DND-41 (cell line): ENCODE data around the gene HSPBAP1.

Source experiments
- ATAC-seq: fragments of 200-7000 bp; cut with Tn5 transposase; 3 replicates; pipeline ENCODE4 v1.9.1; 2021; ENCODE audit warnings: low read depth; ENCODE audit not compliant: insufficient read depth
- DNase-seq: peaks from one replicate; pipeline ENCODE4 v3.0.0-alpha.2; 2020
- H2AFZ ChIP-seq: 2 replicates; pipeline ENCODE4 v1.6.0; 2012; ENCODE audit warnings: low read depth, low read length
- H3K27ac ChIP-seq: 2 replicates; pipeline ENCODE4 v1.5.1; 2012; ENCODE audit warnings: low read length, inconsistent platforms
- H3K27me3 ChIP-seq: fragments of 200-600 bp; sonication (generic); 2 replicates; pipeline ENCODE4 v1.6.0; 2012; ENCODE audit warnings: low read length, mild to moderate bottlenecking, inconsistent platforms; ENCODE audit not compliant: insufficient read depth, poor library complexity
- H3K36me3 ChIP-seq: 2 replicates; pipeline ENCODE4 v1.5.1; 2012; ENCODE audit warnings: low read length, inconsistent platforms; ENCODE audit not compliant: insufficient read depth
- H3K4me1 ChIP-seq: 2 replicates; pipeline ENCODE4 v1.5.1; 2012; ENCODE audit warnings: mild to moderate bottlenecking, low read length; ENCODE audit not compliant: insufficient read depth
- H3K4me2 ChIP-seq: 2 replicates; pipeline ENCODE4 v1.6.0; 2012; ENCODE audit warnings: mild to moderate bottlenecking, moderate library complexity, low read length, inconsistent platforms; ENCODE audit not compliant: insufficient read depth
- H3K4me3 ChIP-seq, 2 experiments: fragments of 200-600 bp in 1 of 2; shearing (Covaris generic) in 1 of 2; 2 replicates each; pipeline ENCODE4 v1.5.1; 2012 to 2016; ENCODE audit warnings: inconsistent platforms in 2 of 2, low read length in 2 of 2, mild to moderate bottlenecking in 2 of 2, low read depth in 1 of 2, moderate library complexity in 1 of 2
- H3K79me2 ChIP-seq: 2 replicates; pipeline ENCODE4 v1.6.0; 2012; ENCODE audit warnings: low read length, inconsistent platforms; ENCODE audit not compliant: insufficient read depth
- H3K9ac ChIP-seq: 2 replicates; pipeline ENCODE4 v1.6.0; 2012; ENCODE audit warnings: low read depth, mild to moderate bottlenecking, inconsistent platforms, low read length, moderate library complexity
- H3K9me3 ChIP-seq: 2 replicates; pipeline ENCODE4 v1.5.1; 2012; ENCODE audit warnings: low read length, moderate library complexity, mild to moderate bottlenecking, inconsistent platforms; ENCODE audit not compliant: insufficient read depth, severe bottlenecking
- H4K20me1 ChIP-seq: 2 replicates; pipeline ENCODE4 v1.6.0; 2012; ENCODE audit warnings: low read length; ENCODE audit not compliant: insufficient read depth
- EZH2 ChIP-seq: IDR thresholded peaks from 3 replicates; pipeline ENCODE4 v1.6.1; 2012; ENCODE audit warnings: borderline replicate concordance, low read depth, mild to moderate bottlenecking, moderate library complexity, low read length, inconsistent platforms; ENCODE audit not compliant: severe bottlenecking
- TF ChIP-seq, protein P1 (sequence below): IDR thresholded peaks from 2 replicates; pipeline ENCODE4 v1.5.1; 2012; ENCODE audit warnings: borderline replicate concordance, low read length, moderate library complexity, mild to moderate bottlenecking; ENCODE audit not compliant: poor library complexity, severe bottlenecking; ENCODE audit errors: extremely low read depth

Gene HSPBAP1

DNA sequence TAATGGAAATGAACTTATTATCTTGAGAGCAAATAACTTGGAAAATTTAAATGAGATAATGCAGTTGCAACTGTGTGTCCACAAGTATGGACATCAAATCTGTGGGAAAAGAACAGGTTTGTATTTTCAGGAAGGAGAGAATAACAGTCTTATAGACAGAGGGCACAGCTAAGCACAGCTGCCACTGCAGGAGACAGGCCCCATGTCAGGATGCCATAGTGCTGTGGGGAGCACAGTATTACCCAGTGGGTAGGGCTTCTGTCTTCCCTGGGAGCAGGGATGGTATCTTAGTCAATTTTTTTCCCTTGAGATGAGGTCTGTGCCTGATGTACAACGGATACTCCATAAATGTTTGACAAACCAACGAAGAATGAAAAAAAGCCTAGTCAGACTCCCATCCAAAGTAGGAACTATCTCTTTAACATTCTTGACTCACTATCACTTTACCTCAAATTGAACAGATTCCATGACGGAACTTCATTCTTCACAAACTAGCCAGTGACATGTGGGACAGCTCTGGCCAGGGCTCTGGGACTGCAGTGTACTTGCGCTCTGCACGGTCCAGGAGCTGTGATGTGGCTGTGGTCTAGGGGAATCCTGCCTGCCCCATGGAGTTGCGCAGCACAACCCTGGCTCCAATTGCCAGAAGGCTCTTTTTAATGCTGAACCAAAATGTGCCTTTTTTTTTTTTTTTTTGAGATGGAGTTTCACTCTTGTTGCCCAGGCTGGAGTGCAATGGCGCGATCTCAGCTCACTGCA, 64.7 kb downstream of the HSPBAP1 start:
- H4K20me1 ChIP-seq, result no peaks in the 10 kb centered on the region
- no peaks in the 10 kb centered on the region for H3K27me3 ChIP-seq
- H3K27ac ChIP-seq, result no peak overlapping the region
- no peak overlapping the region for H2AFZ ChIP-seq
- H3K36me3 ChIP-seq, result peaks cover 24% of the 10 kb centered on the region
- H3K9ac ChIP-seq, result no peak overlapping the region
- H3K4me1 ChIP-seq, result no peaks in the 10 kb centered on the region
- TF ChIP-seq, protein P1, sequence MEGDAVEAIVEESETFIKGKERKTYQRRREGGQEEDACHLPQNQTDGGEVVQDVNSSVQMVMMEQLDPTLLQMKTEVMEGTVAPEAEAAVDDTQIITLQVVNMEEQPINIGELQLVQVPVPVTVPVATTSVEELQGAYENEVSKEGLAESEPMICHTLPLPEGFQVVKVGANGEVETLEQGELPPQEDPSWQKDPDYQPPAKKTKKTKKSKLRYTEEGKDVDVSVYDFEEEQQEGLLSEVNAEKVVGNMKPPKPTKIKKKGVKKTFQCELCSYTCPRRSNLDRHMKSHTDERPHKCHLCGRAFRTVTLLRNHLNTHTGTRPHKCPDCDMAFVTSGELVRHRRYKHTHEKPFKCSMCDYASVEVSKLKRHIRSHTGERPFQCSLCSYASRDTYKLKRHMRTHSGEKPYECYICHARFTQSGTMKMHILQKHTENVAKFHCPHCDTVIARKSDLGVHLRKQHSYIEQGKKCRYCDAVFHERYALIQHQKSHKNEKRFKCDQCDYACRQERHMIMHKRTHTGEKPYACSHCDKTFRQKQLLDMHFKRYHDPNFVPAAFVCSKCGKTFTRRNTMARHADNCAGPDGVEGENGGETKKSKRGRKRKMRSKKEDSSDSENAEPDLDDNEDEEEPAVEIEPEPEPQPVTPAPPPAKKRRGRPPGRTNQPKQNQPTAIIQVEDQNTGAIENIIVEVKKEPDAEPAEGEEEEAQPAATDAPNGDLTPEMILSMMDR, result no peak
- no peak for TF ChIP-seq EZH2
- no peaks in the 10 kb centered on the region for H3K9me3 ChIP-seq
- H3K4me2 ChIP-seq, result no peak overlapping the region
- peak; percentile 44; the same call in 1 of the 3 replicates for ATAC-seq
- H3K4me3 ChIP-seq, result no peak overlapping the region
- H3K79me2 ChIP-seq, result no peaks in the 10 kb centered on the region
- no peak for DNase-seq

DNA sequence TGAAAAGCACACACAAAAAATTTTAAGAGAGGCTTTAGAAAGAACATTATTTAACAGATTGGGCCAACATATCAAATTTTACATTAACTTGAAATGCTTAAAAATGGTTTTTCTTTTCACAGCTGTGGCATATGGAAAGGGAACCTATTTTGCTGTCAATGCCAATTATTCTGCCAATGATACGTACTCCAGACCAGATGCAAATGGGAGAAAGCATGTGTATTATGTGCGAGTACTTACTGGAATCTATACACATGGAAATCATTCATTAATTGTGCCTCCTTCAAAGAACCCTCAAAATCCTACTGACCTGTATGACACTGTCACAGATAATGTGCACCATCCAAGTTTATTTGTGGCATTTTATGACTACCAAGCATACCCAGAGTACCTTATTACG, 65.4 kb downstream of the HSPBAP1 start:
- Histone ChIP-seq H3K36me3 (peaks cover 27% of the 10 kb centered on the region), H3K4me2 (no peak overlapping the region), H3K27ac (no peak overlapping the region), H3K27me3 (no peaks in the 10 kb centered on the region), H3K4me3 (no peak overlapping the region), H4K20me1 (no peaks in the 10 kb centered on the region), H2AFZ (no peak overlapping the region), H3K9me3 (no peaks in the 10 kb centered on the region), H3K9ac (no peak overlapping the region), H3K79me2 (no peaks in the 10 kb centered on the region), H3K4me1 (no peaks in the 10 kb centered on the region)
- no peak for TF ChIP-seq EZH2
- TF ChIP-seq, protein P1, result no peak
- ATAC-seq, result no peak
- DNase-seq, result no peak

DNA sequence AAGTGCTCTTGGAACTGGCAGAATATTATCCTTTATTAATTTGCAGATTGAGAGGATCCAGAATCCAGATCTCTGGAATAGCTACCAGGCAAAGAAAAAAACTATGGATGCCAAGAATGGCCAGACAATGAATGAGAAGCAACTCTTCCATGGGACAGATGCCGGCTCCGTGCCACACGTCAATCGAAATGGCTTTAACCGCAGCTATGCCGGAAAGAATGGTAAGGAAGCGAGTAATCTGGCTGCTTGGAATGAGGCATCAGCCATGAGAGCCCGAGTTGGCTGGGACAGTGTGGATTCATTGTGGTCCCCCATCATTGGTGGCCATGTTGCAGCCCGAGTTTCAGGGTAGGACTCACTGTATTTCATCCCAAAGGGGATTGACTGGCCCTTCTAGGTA, 65.9 kb downstream of the HSPBAP1 start:
- H4K20me1 ChIP-seq, result no peaks in the 10 kb centered on the region
- peaks cover 28% of the 10 kb centered on the region for H3K36me3 ChIP-seq
- H2AFZ ChIP-seq, result no peak overlapping the region
- no peak for DNase-seq
- no peaks in the 10 kb centered on the region for H3K27me3 ChIP-seq
- no peak overlapping the region for H3K4me2 ChIP-seq
- no peak for ATAC-seq
- H3K9me3 ChIP-seq, result no peaks in the 10 kb centered on the region
- H3K4me3 ChIP-seq, result no peak overlapping the region
- H3K27ac ChIP-seq, result no peak overlapping the region
- H3K79me2 ChIP-seq, result no peaks in the 10 kb centered on the region
- TF ChIP-seq, protein P1, result no peak
- TF ChIP-seq EZH2, result no peak
- no peaks in the 10 kb centered on the region for H3K4me1 ChIP-seq
- H3K9ac ChIP-seq, result no peak overlapping the region
